Stimulated activated CD4-positive, alpha-beta T cell treated with anti-CD3 and anti-CD28 coated beads, TNF-alpha, amount 100 ng/mL, for 48 hours (primary cell): Measurements from ENCODE around the gene NLGN1.

ENCODE experiments used
- DNase-seq, 3 donors: peaks; one replicate each; pipeline ENCODE4 v3.0.0-alpha.2; 2020; ENCODE audit warnings: low read depth in 3 of 3

The NLGN1 gene

DNA sequence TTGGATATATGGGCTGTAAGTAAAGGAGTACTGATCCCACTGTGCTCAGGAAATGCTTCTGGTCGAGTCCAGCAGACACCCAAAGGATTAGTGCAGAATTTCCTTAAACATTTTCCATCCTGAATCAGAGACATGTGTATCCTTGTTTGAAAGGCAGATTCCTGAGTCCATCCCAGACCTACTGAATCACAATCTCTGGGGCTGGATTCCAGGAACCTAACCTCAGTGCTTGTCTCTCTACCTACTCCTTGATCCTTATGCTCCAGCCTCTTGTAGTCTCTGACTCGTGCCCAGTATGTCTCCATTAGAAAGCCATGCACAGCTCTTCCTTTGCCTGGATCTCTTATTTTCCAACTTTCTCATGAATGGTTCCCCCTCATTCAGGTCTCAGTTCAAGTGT is 585.8 kb downstream of the NLGN1 start:
- DNase-seq, result no peak

DNA sequence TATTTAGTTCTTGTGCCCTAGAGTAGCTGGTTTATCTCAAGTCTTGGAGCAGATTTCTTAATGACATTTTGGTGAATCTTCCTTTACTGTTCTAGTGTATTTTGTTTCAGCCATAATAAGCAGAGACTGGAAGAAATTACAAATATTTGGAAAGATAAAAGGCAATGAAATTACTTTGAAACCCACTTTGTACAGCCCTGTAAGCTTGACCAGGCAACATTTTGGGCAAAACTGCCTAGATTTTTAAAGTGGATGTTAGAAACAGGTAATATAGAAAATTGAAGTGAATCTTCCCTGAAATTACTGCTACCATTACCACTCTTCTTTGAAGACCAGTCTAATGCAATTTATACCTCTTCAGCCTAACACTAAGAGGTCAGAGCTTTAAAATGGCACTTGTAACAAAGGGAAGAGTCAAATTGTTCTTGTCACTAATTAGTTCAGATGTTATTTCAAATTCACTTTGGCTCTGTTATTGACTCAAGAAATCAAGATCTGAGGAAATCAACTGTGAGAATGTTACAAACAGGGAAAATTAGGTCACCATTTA is 589.4 kb downstream of the NLGN1 start:
- no peak for DNase-seq

DNA sequence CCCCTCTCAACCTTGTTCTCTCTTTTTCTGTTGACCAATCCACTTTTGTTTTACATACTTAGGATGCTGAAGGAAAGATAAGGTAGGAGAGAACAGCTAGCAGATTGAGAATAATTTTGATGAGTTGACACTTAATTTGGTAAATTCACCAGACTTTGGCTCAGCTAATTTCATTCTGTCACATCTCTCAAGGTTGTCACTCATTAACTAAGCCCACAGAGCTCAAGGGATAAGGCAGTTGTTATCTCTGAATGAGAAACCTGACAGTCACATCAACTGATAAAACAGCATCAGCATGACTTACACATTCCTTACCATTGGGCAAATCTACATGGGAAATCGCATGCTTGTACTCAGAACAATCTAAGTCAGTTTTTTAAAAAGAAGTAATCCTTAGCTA is 591.4 kb downstream of the NLGN1 start:
- DNase-seq, result no peak

DNA sequence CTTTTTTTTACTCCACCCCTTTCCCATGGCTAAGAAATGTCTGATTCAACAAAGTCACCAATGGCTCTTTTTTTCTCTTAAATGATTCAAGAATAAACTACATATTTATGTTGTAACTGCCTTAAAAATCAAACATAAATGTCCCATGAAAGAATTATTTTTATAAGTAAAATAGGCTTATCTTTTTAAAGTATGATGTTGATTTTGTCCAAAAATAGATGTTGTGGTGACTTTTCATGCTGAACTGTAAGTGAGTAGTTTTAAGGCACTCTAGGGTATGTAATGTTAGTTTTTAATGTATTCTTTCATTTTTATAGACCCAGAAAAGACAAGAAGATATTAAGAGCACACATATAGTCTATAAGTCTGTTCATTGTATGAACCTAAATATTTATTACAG is 594.9 kb downstream of the NLGN1 start:
- DNase-seq, result no peak

- no peak for DNase-seq
Observed at GRCh38 chr3:173993299-173993698, 595.8 kb downstream of the NLGN1 start.

DNA sequence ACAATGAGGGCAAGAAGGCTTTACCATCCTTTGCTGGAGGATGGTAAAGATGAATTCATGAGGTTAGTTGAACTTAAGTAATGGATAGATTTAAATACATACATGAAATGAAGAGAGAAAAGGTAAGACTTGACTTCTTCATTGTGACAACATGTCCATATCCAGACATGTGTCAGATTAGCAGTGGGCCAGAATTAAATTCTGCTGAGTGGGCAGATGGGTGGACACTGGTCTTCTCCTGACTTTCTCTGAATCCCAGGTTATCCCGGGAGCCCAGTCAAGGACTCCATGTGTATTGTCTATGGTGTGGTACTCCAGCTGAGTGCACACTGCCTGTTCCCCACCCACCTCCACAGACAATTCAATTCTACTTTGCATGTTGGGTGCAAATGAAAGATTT is 603.1 kb downstream of the NLGN1 start:
- no peak for DNase-seq

- no peak for DNase-seq
Observed at GRCh38 chr3:174002543-174002942, 605.0 kb downstream of the NLGN1 start.

DNA sequence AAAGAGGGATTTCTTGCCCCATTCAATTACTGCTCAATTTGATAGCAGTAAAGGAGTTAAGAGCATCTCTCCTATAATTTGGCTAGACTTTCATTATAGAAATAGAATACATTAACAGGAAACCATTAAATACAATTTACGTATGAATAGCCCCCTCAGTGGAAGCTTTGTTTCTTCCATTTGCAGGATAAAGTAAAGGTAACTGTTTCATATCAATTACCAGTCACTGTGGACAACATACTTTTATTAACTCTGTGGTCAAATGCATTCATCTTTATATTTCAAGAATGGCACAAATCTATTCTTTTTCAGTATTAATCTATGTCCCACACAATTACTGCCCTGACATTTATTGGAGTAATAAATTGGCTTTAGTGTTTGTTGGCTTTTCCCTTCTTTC is 613.4 kb downstream of the NLGN1 start:
- DNase-seq, result no peak

DNA sequence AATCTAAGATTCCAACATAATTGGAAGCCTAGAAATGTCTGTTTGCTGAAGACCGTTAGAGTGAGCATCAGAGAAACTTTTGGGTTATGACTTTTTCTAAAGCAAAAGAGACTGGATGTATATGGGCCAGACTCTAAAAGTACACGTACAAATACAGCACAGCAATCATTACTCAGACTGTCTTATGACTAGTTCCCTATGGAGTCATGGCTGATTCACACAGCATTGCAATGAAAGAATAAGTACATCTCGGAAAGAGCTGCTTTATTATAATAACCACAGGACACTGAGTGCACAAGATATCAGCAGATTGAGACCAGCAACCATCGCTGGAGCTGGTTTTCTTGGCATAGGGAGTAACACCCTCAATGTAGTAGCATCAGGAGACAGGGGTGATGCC is 618.6 kb downstream of the NLGN1 start:
- DNase-seq, result no peak

DNA sequence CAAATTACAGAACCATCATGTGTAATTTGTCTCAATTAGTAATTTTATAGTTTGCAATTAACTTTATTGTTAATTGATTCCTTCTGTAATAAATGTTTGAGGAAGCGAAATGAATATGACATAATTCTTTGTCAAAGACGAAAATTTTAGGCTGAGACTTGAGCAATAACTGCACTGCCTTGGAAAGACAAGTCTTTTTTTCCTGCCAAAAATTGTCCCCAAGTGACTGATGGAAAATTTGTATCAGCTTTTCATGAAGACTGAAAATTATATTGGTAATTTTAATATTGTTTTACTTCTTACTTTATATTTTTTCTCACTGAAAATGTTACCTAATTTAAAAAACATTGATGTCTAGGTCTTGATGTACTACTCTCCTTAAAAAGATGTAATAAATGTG is 622.6 kb downstream of the NLGN1 start:
- DNase-seq, result no peak

DNA sequence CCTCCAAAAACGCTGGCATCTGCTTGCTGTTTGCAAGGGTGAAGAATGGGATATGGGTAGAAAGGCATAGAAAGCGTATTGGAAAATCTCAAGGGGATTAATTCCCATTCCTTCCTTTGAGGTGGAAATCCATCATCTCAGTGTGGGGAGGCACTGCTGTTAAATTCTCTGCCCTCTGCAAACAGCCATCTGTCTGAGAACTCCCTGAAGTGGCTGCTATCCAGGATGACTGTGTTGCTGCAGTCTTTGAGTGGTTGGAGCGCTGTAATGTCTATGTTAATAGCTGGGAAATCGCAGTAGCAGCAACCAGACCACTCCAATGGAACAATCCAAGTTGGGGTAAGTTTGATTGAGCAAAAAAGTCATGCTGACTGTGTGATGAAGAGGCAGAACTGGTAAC is 625.9 kb downstream of the NLGN1 start:
- DNase-seq, result no peak

- no peak for DNase-seq
Observed at GRCh38 chr3:174028673-174029072, 631.1 kb downstream of the NLGN1 start.

GRCh38 chr3:174035328-174035886 is 637.9 kb downstream of the NLGN1 start:
- DNase-seq, result no peak

DNA sequence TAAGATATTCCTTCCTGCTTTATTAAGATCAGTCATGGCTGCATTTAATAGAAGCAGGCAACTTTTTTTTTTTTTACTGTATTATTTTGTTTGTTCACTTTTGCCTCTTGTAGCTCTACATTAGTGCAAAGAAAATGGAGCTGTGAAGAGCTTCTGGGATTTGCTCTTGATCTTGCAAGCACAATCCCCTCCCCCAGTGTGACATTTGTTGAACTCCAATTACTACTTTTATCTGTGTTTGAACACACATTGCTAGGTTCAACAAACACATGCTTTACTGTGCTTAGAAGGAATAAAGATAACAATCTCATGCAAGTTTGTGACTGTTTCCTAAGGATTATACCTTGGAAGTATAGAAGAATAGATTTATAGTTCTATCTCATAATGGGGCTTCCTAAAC is 648.8 kb downstream of the NLGN1 start:
- DNase-seq, result no peak

- DNase-seq, result no peak
Observed at GRCh38 chr3:174049472-174049871, 651.9 kb downstream of the NLGN1 start.

DNA sequence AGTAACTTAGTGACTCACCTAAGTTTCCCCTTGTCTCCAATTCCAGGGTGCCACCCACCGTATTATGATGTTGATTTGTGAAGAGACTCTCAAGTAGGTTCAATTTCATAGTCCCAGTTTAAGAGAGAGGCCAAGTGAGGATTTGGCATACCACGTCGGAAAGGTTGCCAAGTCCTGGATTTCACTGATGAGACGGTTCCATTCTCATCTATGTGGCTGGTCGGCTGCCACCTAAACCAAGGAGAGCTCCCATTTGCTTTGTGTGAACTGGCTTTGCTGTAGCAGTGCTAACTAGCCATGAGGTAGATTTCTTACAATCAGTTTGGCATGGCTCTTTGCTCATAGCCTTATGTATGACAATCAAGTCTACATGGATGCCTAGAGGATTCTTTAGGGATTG is 653.6 kb downstream of the NLGN1 start:
- DNase-seq, result no peak

- no peak for DNase-seq
Observed at GRCh38 chr3:174058804-174059203, 661.3 kb downstream of the NLGN1 start.

GRCh38 chr3:174060431-174060830 is 662.9 kb downstream of the NLGN1 start:
- DNase-seq, result no peak

GRCh38 chr3:174061162-174061561 is 663.6 kb downstream of the NLGN1 start:
- no peak for DNase-seq

DNA sequence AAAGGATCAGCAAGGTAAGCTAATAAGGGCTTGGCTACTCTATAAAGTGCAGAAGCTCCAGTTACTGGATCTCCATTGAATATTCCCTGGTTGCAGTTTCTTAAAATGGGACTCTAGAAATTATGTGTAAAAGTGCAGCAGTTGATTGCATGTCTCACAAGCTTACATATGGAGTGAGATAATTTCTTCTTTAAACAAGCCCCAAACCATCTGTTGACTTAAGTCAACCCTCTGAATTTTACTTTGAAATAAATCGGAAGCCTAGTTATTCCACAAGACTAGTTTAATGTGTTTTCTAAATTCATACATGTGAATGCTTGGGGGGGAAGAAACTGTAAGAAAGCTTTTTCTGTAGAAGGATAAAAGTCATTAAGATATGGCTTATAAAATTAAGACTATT is 664.2 kb downstream of the NLGN1 start:
- no peak for DNase-seq

- DNase-seq, result no peak
Observed at GRCh38 chr3:174062923-174063322, 665.4 kb downstream of the NLGN1 start.

- no peak for DNase-seq
Observed at GRCh38 chr3:174068035-174068434, 670.5 kb downstream of the NLGN1 start.

- DNase-seq, result no peak
Observed at GRCh38 chr3:174072675-174073074, 675.1 kb downstream of the NLGN1 start.

DNA sequence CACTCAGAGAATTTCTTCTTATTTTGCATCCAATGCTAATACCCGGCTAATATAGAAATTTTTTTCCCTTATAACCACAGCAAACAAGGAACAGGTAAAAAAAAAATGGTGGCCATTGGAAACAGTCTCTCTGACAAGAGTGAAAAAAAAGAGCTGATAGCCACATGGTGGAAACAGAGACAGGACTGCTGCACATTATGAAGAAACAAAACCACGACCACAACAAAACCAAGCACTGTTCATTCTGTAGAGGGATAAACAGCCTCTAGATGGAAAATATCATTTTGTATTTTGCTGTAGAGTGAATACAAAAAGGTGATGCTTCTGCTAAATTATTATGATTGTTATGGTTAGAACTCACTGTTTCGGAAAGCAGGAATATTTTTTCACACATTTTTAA is 686.2 kb downstream of the NLGN1 start:
- DNase-seq, result no peak
